Testis (tissue), 3 donors: ENCODE measurements around the gene ESCO1. TPM values are rescaled to one million over a fixed set of nuclear protein-coding genes. Genes with fewer than 3 reads are reported as not detected.

Source experiments
- DNase-seq: peaks from one replicate; pipeline ENCODE4 v3.0.0-alpha.2; 2019
- H3K27ac ChIP-seq, 2 donors: fragments of 200-600 bp; sonication (generic); one replicate each; pipeline ENCODE4 v1.5.1; 2019
- H3K27me3 ChIP-seq: fragments of 200-600 bp; sonication (generic); one replicate; pipeline ENCODE4 v1.5.1; 2019
- H3K36me3 ChIP-seq: fragments of 200-600 bp; sonication (generic); one replicate; pipeline ENCODE4 v1.5.1; 2017; ENCODE audit warnings: low read depth; ENCODE audit errors: missing control alignments
- H3K4me1 ChIP-seq: fragments of 200-600 bp; sonication (generic); one replicate; pipeline ENCODE4 v1.5.1; 2019
- H3K4me3 ChIP-seq, 2 donors: fragments of 200-600 bp; sonication (generic); one replicate each; pipeline ENCODE4 v1.5.1; 2017 to 2019
- H3K9me3 ChIP-seq: fragments of 200-600 bp; sonication (generic); one replicate; pipeline ENCODE4 v1.5.1; 2017
- POLR2A ChIP-seq: fragments of 450-650 bp; IDR thresholded peaks from one replicate; pipeline ENCODE4 v1.6.1; 2017; ENCODE audit warnings: antibody characterized with exemption, mild to moderate bottlenecking, moderate library complexity
- WGBS, 2 donors: methylation state at CpG; one replicate each; pipeline ENCODE4 v1.1.5; 2018; 5-methylcytosine and 5-hydroxymethylcytosine counted together
- intact Hi-C: fragments of 100-400 bp; cut with DNase I; formaldehyde crosslinking; loops from one replicate; pipeline ENCODE4 v1.15.1; 2023; ENCODE audit warnings: low total_unique reads
- polyA plus RNA-seq: library from polyadenylated mRNA; stranded (reverse); fragments of 350-450 nt; fragmentation: Illumina TruSeq; extraction: RNeasy Lipid Tissue Mini Kit (QIAGEN cat#74804); gene quantifications from one replicate; pipeline ENCODE4 v1.2.3, GENCODE V29; 2014; ENCODE audit warnings: low read depth, low replicate concordance; ENCODE audit not compliant: insufficient read depth
- total RNA-seq, 2 donors: library from RNA; depleted of rRNA; stranded (reverse); fragments of >200 nt; gene quantifications; one replicate each; pipeline ENCODE4 v1.2.3, GENCODE V29; 2016
- TF ChIP-seq, protein P1 (sequence below), 3 experiments: fragments of 450-650 bp in 2 of 3; fragments of 200-600 bp in 1 of 3; sonication (generic) in 1 of 3; IDR thresholded peaks; one replicate each; pipeline ENCODE4 v1.5.1; 2016 to 2019; ENCODE audit warnings: antibody characterized with exemption in 3 of 3, mild to moderate bottlenecking in 2 of 3, moderate library complexity in 1 of 3

The ESCO1 gene
- total and polyA plus RNA-seq, 3 donors from 2014 or later: 13.1 to 55.9 (median 43.0) TPM

DNA sequence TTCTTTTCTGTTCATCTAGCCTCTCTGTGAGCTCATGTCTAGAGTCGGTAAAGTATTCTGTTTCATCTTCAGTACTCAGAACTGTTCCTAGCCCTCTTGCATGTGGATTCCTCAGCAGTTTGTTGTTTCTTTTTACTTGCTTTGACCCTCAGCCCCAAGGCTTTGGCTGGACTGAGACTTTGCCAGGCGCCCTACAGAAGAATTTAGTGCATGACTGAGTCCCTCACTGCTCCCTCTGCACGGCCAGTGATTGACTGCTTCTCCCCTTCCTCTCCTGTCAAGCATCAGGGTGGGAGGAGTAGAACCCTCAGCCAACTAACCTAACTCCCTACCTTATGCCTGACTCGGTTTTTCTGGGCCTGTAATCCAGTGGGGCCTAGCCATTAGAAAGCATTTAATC, 109.8 kb downstream of the ESCO1 start:
- intact Hi-C loops: loop anchor here (10.0 kb wide), 1 partner anchor 364 kb away; no protein-coding TSS in a partner anchor
- WGBS, 2 donors: 73 to 85% methylated on average over 4 of the region's 4 CpGs
- no peak overlapping the region for H3K27ac ChIP-seq

DNA sequence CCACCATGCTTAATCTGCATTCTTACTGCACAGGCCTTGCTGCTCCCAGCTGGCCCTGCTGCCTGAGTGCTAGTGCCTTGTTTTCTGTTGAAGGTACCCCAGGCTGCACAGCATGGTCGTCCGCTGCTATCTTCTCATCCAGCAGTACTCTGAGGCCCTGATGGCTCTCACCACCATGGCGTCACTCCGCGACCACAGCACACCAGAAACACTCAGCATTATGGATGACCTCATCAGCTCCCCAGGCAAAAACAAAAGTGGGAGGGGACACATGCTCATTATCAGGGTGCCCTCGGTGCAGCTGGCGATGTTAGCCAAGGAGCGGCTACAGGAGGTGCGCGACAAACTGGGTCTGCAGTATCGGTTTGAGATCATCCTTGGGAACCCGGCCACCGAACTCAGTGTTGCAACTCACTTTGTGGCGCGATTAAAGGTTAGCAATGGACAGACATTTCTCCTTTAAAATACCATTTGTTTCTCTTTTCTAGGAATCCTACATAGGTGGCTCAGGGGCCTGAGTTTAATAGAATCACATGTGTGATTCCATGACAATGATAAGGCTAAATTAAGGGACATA, 110.5 kb downstream of the ESCO1 start:
- TF ChIP-seq, protein P1, sequence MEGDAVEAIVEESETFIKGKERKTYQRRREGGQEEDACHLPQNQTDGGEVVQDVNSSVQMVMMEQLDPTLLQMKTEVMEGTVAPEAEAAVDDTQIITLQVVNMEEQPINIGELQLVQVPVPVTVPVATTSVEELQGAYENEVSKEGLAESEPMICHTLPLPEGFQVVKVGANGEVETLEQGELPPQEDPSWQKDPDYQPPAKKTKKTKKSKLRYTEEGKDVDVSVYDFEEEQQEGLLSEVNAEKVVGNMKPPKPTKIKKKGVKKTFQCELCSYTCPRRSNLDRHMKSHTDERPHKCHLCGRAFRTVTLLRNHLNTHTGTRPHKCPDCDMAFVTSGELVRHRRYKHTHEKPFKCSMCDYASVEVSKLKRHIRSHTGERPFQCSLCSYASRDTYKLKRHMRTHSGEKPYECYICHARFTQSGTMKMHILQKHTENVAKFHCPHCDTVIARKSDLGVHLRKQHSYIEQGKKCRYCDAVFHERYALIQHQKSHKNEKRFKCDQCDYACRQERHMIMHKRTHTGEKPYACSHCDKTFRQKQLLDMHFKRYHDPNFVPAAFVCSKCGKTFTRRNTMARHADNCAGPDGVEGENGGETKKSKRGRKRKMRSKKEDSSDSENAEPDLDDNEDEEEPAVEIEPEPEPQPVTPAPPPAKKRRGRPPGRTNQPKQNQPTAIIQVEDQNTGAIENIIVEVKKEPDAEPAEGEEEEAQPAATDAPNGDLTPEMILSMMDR (IDR thresholded peaks at IDR 0.05): no peak
- TF ChIP-seq POLR2A: no peak
- no peaks in the 10 kb centered on the region for H3K27me3 ChIP-seq
- 95 to 96% methylated on average over 15 of the region's 15 CpGs for WGBS, 2 donors
- H3K36me3 ChIP-seq: no peaks in the 10 kb centered on the region
- no peaks in the 10 kb centered on the region for H3K9me3 ChIP-seq
- intact Hi-C loops: loop anchor here (10.0 kb wide), 1 partner anchor 365 kb away; no protein-coding TSS in a partner anchor
- H3K4me1 ChIP-seq: no peaks in the 10 kb centered on the region
- no peak for DNase-seq
- no peak overlapping the region for H3K4me3 ChIP-seq
- no peak overlapping the region for H3K27ac ChIP-seq

More for the DNA sequence above, 109.8 kb downstream of the ESCO1 start:
- TF ChIP-seq, protein P1 (IDR thresholded peaks at IDR 0.05): no peak
- no peak for TF ChIP-seq POLR2A
- H3K4me1 ChIP-seq: no peaks in the 10 kb centered on the region
- no peaks in the 10 kb centered on the region for H3K36me3 ChIP-seq
- H3K4me3 ChIP-seq: no peak overlapping the region
- DNase-seq: no peak
- no peaks in the 10 kb centered on the region for H3K9me3 ChIP-seq
- H3K27me3 ChIP-seq: no peaks in the 10 kb centered on the region

DNA sequence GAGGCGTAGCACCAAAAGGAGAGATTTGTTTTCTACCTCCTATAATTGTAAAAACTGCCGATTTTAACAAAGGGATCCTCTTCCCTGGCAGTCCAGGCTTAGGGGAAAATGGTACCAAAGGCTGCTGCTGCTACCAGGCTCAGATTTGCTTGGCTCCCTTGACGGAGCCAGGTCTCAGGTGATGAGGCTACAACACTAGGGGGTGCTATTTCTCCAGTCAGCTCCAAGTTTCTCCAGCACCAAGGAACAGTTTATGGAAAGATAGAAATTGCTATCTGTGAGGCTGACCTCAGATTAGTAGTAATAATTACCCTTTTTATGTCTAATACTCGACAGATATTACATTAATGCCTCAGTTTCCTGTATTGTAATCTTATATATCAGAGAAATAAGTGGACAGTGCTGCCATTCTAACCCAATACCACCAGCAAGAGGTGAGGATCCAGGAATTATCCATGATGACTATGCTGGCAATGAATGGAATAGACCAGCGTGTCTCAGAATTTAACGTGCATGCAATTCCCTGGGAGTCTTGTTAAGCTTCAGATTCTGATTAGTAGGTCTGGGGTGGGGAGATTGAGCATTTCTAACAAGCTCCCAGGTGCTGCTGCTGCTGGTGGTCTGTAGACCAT, 111.3 kb downstream of the ESCO1 start:
- TF ChIP-seq, protein P1 (IDR thresholded peaks at IDR 0.05): peak; percentile 50 to 70 (median 69)
- no peak for TF ChIP-seq POLR2A
- Histone ChIP-seq H3K4me1 (no peaks in the 10 kb centered on the region), H3K36me3 (no peaks in the 10 kb centered on the region), H3K9me3 (no peaks in the 10 kb centered on the region), H3K27me3 (no peaks in the 10 kb centered on the region), H3K4me3 (no peak overlapping the region), H3K27ac (no peak overlapping the region)
- 50 to 65% methylated on average over 6 of the region's 6 CpGs for WGBS, 2 donors
- peak; percentile 64 for DNase-seq
- intact Hi-C loops: no loop called here

DNA sequence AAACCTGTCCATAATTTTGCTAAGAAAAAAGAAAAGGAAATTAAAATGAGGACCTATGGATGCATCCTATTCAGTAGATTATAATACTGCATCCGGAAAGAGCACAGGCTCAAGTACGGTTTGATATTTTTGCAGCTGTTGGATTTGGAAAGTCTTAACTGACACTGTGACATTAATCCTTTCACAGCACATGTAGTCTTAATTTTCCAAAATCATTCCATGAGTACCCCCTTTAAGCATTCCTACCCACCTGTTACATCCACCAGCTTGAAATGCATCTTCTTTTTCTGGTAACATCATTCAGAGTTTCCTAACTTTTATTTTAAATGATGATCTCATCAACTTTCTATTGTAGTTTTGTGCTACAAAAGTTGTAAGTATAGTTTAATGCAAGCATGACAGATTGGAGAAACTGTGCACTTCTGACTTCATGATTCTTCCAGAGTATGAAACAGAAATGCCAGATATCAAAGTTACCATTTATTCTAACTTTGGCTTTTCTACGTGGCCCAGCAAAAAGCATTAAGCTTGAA, 113.5 kb downstream of the ESCO1 start:
- no peaks in the 10 kb centered on the region for H3K4me1 ChIP-seq
- TF ChIP-seq, protein P1 (IDR thresholded peaks at IDR 0.05): no peak
- no peak for TF ChIP-seq POLR2A
- DNase-seq: no peak
- intact Hi-C loops: no loop called here
- WGBS, 2 donors: 70 to 76% methylated on average over 3 of the region's 3 CpGs
- no peak overlapping the region for H3K27ac ChIP-seq
- H3K4me3 ChIP-seq: no peak overlapping the region
- H3K9me3 ChIP-seq: no peaks in the 10 kb centered on the region
- H3K36me3 ChIP-seq: no peaks in the 10 kb centered on the region
- no peaks in the 10 kb centered on the region for H3K27me3 ChIP-seq
